Stimulated activated CD4-positive, alpha-beta T cell treated with anti-CD3 and anti-CD28 coated beads, Interleukin-1b, Interleukin-23, amount 100 ng/mL, for 1 hour (primary cell): ENCODE measurements around the gene IFT57.

ENCODE experiments used
- DNase-seq, 2 donors: peaks; one replicate each; pipeline ENCODE4 v3.0.0-alpha.2; 2020; ENCODE audit warnings: low read depth in 2 of 2

The IFT57 gene

GRCh38 chr3:108218811-108219210 is 3.4 kb downstream of the IFT57 start:
- no peak for DNase-seq

- no peak for DNase-seq
These were observed 6.4 kb downstream of the IFT57 start for GRCh38 chr3:108215871-108216270.

- DNase-seq = no peak
These were observed 12.6 kb downstream of the IFT57 start for GRCh38 chr3:108209579-108209978.

- no peak for DNase-seq
These were observed 13.4 kb downstream of the IFT57 start for GRCh38 chr3:108208831-108209230.

- DNase-seq = no peak
These were observed 19.4 kb downstream of the IFT57 start for GRCh38 chr3:108202834-108203233.

GRCh38 chr3:108202080-108202479 is 20.1 kb downstream of the IFT57 start:
- DNase-seq = no peak

GRCh38 chr3:108201258-108201657 is 21.0 kb downstream of the IFT57 start:
- DNase-seq = no peak

GRCh38 chr3:108200578-108200977 is 21.6 kb downstream of the IFT57 start:
- no peak for DNase-seq

- DNase-seq = no peak
These were observed 22.2 kb downstream of the IFT57 start for GRCh38 chr3:108200024-108200423.

- no peak for DNase-seq
These were observed 30.8 kb downstream of the IFT57 start for GRCh38 chr3:108191394-108191793.

- no peak for DNase-seq
These were observed 31.9 kb downstream of the IFT57 start for GRCh38 chr3:108190346-108190745.

- DNase-seq = no peak
These were observed 32.8 kb downstream of the IFT57 start for GRCh38 chr3:108189440-108189839.

- no peak for DNase-seq
These were observed 36.7 kb downstream of the IFT57 start for GRCh38 chr3:108185536-108185935.

- no peak for DNase-seq
These were observed 37.4 kb downstream of the IFT57 start for GRCh38 chr3:108184824-108185223.

- no peak for DNase-seq
These were observed 38.3 kb downstream of the IFT57 start for GRCh38 chr3:108183971-108184370.

- DNase-seq = no peak
These were observed 39.0 kb downstream of the IFT57 start for GRCh38 chr3:108183181-108183580.

GRCh38 chr3:108182339-108182738 is 39.9 kb downstream of the IFT57 start:
- no peak for DNase-seq

- no peak for DNase-seq
These were observed 41.1 kb downstream of the IFT57 start for GRCh38 chr3:108181172-108181571.

- DNase-seq = no peak
These were observed 42.0 kb downstream of the IFT57 start for GRCh38 chr3:108180194-108180593.

GRCh38 chr3:108178676-108179075 is 43.5 kb downstream of the IFT57 start:
- DNase-seq = no peak

- no peak for DNase-seq
These were observed 44.7 kb downstream of the IFT57 start for GRCh38 chr3:108177536-108177935.

GRCh38 chr3:108175352-108175751 is 46.9 kb downstream of the IFT57 start:
- no peak for DNase-seq

GRCh38 chr3:108171106-108171505 is 51.1 kb downstream of the IFT57 start:
- DNase-seq = no peak

- no peak for DNase-seq
These were observed 57.8 kb downstream of the IFT57 start for GRCh38 chr3:108164391-108164790.

GRCh38 chr3:108159865-108160264 is 62.4 kb downstream of the IFT57 start:
- DNase-seq = no peak
